ENCODE measurements around the gene ABCA3. TPM values are rescaled to one million over a fixed set of nuclear protein-coding genes. Genes with fewer than 3 reads are reported as not detected.

Gene ABCA3
- total and polyA plus RNA-seq, 2 donors from 2014 or later: 5.5 to 35.5 TPM

- FAIRE-seq (no peak), DNase-seq (no peak)
- TF ChIP-seq, protein P1, sequence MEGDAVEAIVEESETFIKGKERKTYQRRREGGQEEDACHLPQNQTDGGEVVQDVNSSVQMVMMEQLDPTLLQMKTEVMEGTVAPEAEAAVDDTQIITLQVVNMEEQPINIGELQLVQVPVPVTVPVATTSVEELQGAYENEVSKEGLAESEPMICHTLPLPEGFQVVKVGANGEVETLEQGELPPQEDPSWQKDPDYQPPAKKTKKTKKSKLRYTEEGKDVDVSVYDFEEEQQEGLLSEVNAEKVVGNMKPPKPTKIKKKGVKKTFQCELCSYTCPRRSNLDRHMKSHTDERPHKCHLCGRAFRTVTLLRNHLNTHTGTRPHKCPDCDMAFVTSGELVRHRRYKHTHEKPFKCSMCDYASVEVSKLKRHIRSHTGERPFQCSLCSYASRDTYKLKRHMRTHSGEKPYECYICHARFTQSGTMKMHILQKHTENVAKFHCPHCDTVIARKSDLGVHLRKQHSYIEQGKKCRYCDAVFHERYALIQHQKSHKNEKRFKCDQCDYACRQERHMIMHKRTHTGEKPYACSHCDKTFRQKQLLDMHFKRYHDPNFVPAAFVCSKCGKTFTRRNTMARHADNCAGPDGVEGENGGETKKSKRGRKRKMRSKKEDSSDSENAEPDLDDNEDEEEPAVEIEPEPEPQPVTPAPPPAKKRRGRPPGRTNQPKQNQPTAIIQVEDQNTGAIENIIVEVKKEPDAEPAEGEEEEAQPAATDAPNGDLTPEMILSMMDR (IDR thresholded peaks at IDR 0.05; ENCODE audit: borderline replicate concordance, extremely low read depth, insufficient read depth): no peak
- Histone ChIP-seq H3K27ac (ENCODE audit: low read depth in 2 of 2, low read length in 2 of 2) (no peak overlapping the region), H3K4me1 (ENCODE audit: control insufficient read depth in 2 of 3, insufficient read depth in 2 of 3, low read depth in 1 of 3, low read length in 3 of 3) (peaks cover 0 to 7% (median 0%) of the 10 kb centered on the region in 3 donors), H3K27me3 (ENCODE audit: control insufficient read depth, insufficient read depth, low read length) (no peaks in the 10 kb centered on the region), H3K4me3 (ENCODE audit: low read length in 3 of 3) (no peak overlapping the region), H3K9ac (ENCODE audit: low read length in 3 of 3) (no peak overlapping the region), H3K36me3 (ENCODE audit: control insufficient read depth in 2 of 3, insufficient read depth in 3 of 3, low read length in 3 of 3) (no peaks in the 10 kb centered on the region), H3K9me3 (ENCODE audit: control insufficient read depth in 2 of 3, insufficient read depth in 1 of 3, low read length in 3 of 3) (no peaks in the 10 kb centered on the region)
- intact Hi-C loops (cut with DNase I): no loop called here
These were observed 67.0 kb downstream of the ABCA3 start for GRCh38 chr16:2273484-2273883.

- TF ChIP-seq, protein P1 (IDR thresholded peaks at IDR 0.05; ENCODE audit: borderline replicate concordance, extremely low read depth, insufficient read depth): no peak
- H3K9me3 ChIP-seq (ENCODE audit: control insufficient read depth in 2 of 3, insufficient read depth in 1 of 3, low read length in 3 of 3): no peaks in the 10 kb centered on the region
- no peak for DNase-seq
- peaks cover 0 to 8% (median 0%) of the 10 kb centered on the region in 3 donors for H3K4me1 ChIP-seq (ENCODE audit: control insufficient read depth in 2 of 3, insufficient read depth in 2 of 3, low read depth in 1 of 3, low read length in 3 of 3)
- no peaks in the 10 kb centered on the region for H3K27me3 ChIP-seq (ENCODE audit: control insufficient read depth, insufficient read depth, low read length)
- no peak overlapping the region for H3K27ac ChIP-seq (ENCODE audit: low read depth in 2 of 2, low read length in 2 of 2)
- no peak for FAIRE-seq
- no peak overlapping the region for H3K9ac ChIP-seq (ENCODE audit: low read length in 3 of 3)
- intact Hi-C loops (cut with DNase I): no loop called here
- H3K36me3 ChIP-seq (ENCODE audit: control insufficient read depth in 2 of 3, insufficient read depth in 3 of 3, low read length in 3 of 3): no peaks in the 10 kb centered on the region
- H3K4me3 ChIP-seq (ENCODE audit: low read length in 3 of 3): no peak overlapping the region
These were observed 68.6 kb downstream of the ABCA3 start for GRCh38 chr16:2271848-2272461.

DNA sequence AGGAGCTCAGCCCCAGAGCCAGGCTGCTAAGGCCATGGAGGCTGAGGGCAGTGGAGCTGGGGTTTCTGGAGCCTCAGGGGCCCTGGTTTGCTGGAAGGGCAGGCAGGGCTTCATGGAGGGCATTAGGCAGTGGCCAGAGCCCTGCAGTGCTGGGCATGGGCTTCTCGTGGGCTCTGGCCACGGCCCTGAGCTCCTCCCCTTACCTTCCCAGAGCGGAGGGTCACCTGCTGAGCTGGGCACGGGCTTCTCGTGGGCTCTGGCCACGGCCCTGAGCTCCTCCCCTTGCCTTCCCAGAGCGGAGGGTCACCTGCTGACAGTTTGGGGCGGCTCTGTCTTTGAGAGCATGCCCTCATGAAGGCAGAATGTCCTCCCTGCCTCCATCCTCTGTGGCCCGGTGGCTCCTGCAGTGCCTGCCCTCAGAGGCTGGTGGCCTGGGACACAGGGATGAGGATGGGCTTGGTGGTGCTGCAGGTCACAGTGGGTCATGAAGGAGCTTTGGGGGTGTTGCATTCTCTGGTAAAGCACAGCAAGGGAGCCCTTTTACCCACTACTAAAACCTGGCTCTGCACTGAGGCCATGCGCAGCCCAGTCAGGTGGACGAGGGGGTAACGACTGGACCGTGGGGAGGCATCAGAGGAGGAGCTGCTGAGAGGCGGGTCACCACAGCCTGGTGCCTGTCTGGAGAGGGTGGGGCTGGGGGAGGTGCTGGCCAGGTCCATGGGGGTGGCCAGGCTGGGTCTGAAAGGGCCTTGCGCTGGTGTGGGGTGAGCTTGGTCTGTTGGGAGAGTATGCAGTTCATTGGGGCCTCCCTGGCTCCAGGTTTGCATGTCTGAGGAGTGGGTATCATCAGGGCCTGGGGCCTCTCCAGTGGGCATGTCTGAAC lies 69.7 kb downstream of the ABCA3 start:
- Histone ChIP-seq H3K4me1 (ENCODE audit: control insufficient read depth in 2 of 3, insufficient read depth in 2 of 3, low read depth in 1 of 3, low read length in 3 of 3) (peaks cover 0 to 10% (median 3%) of the 10 kb centered on the region in 3 donors), H3K36me3 (ENCODE audit: control insufficient read depth in 2 of 3, insufficient read depth in 3 of 3, low read length in 3 of 3) (no peaks in the 10 kb centered on the region), H3K27me3 (ENCODE audit: control insufficient read depth, insufficient read depth, low read length) (no peaks in the 10 kb centered on the region), H3K27ac (ENCODE audit: low read depth in 2 of 2, low read length in 2 of 2) (no peak overlapping the region), H3K4me3 (ENCODE audit: low read length in 3 of 3) (no peak overlapping the region), H3K9ac (ENCODE audit: low read length in 3 of 3) (no peak overlapping the region), H3K9me3 (ENCODE audit: control insufficient read depth in 2 of 3, insufficient read depth in 1 of 3, low read length in 3 of 3) (no peaks in the 10 kb centered on the region)
- TF ChIP-seq, protein P1 (IDR thresholded peaks at IDR 0.05; ENCODE audit: borderline replicate concordance, extremely low read depth, insufficient read depth): no peak
- intact Hi-C loops (cut with DNase I): no loop called here
- FAIRE-seq (no peak), DNase-seq (no peak)
